SKM-1 treated with dmso at 0.1 percent for 144 hours (cell line): ENCODE results near the gene FAM53B.

Experiments used
- DNase-seq: peaks from one replicate; lab custom pipeline; 2025; ENCODE audit not compliant: unreplicated experiment; lab: John Stamatoyannopoulos, UW

The FAM53B gene

DNA sequence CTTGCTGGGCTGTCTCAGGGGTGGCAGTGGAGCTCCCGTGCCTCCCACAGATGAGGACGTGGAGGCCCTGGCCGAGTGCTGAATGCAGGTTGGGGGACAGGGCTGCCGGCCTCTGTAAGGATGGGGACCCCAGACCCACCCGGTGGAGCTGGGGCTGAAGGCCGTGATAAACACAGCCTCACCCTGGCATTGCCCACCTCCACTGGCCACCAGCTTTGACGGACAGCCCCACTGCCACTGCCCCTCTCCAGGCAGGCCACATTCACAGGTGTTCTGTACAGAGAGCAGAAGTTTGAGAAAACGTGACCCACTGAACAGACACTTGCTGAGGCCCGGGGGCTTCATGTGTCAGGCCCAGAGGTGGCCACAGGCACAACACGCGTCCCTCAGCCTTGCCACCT is 156.4 kb downstream of the FAM53B start:
- no peak for DNase-seq

GRCh38 chr10:124586142-124586541 is 158.0 kb downstream of the FAM53B start:
- no peak for DNase-seq

GRCh38 chr10:124579011-124579399 is 165.2 kb downstream of the FAM53B start:
- no peak for DNase-seq

DNA sequence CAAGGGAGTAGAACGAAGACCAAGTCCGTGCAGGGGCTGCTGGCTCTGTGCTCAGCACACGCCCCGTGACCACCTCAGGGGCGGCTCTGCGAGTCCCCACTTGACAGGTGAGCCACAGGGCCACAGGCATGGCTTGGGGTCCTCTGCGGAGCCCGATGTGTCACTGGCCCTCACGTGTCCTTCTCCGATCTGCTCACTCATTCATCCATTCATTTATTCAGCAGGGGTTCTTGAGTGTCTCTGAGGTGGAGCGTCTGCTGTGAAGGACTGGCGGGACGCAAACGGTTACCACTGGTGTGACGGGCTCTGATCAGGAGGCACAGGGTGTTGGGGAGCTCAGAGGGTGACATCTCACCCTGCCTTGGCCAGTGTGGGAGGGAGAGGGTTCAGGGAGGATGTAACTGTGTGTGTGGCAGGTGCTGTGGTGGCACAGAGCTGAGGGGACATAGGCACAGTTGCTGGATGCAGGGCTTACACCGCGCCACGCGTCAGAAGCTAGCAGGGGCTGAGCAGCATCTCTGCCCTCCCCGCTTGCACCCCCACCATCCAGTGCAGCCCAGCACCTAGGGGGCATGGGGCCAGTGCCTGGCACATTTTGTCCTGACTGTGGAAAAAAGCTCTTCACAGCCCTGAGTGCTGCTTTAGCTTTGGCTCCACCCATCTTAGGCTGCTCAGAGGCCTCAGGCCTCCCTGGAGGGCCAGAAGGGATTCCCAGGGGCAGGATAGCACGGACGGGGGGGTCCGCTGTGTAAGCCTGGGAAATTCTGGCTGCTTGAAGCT is 165.8 kb downstream of the FAM53B start:
- no peak for DNase-seq

- no peak for DNase-seq
Measured at GRCh38 chr10:124577651-124578050, 166.5 kb downstream of the FAM53B start.

- DNase-seq = no peak
Measured at GRCh38 chr10:124576526-124577420, 167.4 kb downstream of the FAM53B start.

- no peak for DNase-seq
Measured at GRCh38 chr10:124575107-124576035, 168.8 kb downstream of the FAM53B start.

GRCh38 chr10:124574456-124575070 is 169.6 kb downstream of the FAM53B start:
- DNase-seq = no peak

GRCh38 chr10:124573726-124574455 is 170.3 kb downstream of the FAM53B start:
- no peak for DNase-seq

DNA sequence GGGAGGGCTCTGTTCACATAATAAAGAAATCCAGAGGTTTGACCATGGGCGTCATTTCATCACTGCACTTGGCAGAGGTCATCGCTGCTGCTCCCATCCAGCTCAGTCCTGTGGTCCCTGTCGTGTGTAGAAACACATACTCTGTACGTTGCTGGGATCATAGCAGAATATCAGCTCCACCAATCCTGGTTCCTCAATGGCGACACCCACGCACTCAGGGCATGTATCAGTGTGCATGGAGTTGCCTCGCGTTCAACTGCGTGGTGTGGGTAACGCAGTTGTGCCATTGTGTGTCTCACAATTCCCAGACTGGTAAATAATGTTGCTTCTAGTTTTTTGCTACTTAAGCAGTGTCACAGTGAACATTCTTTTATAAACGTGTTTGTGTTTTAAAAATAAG is 171.4 kb downstream of the FAM53B start:
- DNase-seq = no peak

GRCh38 chr10:124570646-124571045 is 173.5 kb downstream of the FAM53B start:
- no peak for DNase-seq

DNA sequence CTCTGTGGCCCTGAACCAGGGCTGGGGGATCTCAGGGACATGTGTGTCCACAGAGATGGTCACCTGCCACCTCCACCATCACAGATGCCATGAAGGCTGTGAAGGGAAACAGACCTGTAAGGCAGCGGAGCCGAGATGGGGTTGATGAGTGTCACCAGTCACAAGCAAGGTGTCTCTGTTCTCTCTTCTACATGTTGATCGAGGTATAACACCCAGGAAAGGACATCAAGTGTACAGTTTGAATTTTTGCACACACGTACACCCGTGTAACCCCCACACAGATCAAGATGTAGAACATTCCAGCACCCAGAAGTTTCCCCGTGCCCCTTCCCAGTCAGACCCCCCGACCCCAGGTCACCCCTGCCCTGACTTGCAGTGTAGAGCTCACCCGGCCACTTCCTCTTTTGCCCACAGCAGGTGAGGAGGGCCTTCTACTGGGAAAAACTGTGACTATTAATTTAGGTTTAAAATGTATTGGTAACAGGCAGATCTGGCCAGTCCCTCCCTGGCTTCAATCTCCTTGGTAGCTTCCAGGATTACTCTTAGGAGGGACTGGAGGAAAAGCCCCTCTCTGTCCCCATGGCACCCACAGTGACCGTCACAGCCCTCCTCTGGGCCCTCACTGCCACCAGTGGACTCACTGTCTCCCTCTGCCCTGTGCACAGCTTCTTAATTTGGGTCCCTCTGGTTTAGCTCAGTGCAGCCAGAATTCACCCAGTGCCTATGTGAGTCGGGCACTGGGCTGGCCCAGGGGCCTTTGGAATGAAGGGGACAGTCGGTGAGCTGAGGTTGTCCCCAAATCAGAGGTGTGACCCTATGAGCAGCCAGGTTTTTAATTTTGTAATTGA is 174.3 kb downstream of the FAM53B start:
- no peak for DNase-seq
